Stimulated activated naive CD8-positive, alpha-beta T cell treated with anti-CD3 and anti-CD28 coated beads, Interleukin-15, Interleukin-2, amounts not matched to agents 100 ng/mL and 50 ng/mL, for 24 hours (primary cell): ENCODE data around the gene RAE1.

Experiments
- H3K27ac Mint-ChIP-seq: one replicate; pipeline ENCODE4 v1.8.0; 2021; ENCODE audit warnings: mild to moderate bottlenecking, mixed read lengths
- H3K27me3 Mint-ChIP-seq: one replicate; pipeline ENCODE4 v1.8.0; 2021; ENCODE audit warnings: mixed read lengths
- H3K36me3 Mint-ChIP-seq: one replicate; pipeline ENCODE4 v1.8.0; 2021; ENCODE audit warnings: low read depth, mixed read lengths
- H3K4me1 Mint-ChIP-seq: one replicate; pipeline ENCODE4 v1.8.0; 2021; ENCODE audit warnings: low read depth, mixed read lengths
- H3K4me3 Mint-ChIP-seq: one replicate; pipeline ENCODE4 v1.8.0; 2021; ENCODE audit warnings: mild to moderate bottlenecking, mixed read lengths
- H3K9me3 Mint-ChIP-seq: one replicate; pipeline ENCODE4 v1.8.0; 2021; ENCODE audit warnings: mixed read lengths

The RAE1 gene

GRCh38 chr20:57319584-57319983, 31.5 kb upstream of the RAE1 start:
- no peaks in the 10 kb centered on the region for H3K36me3 Mint-ChIP-seq
- H3K27ac Mint-ChIP-seq, result no peak overlapping the region
- no peak overlapping the region for H3K4me3 Mint-ChIP-seq
- no peaks in the 10 kb centered on the region for H3K4me1 Mint-ChIP-seq
- H3K27me3 Mint-ChIP-seq, result peaks cover 37% of the 10 kb centered on the region
- H3K9me3 Mint-ChIP-seq, result no peaks in the 10 kb centered on the region

GRCh38 chr20:57320358-57320757, 30.7 kb upstream of the RAE1 start:
- H3K27me3 Mint-ChIP-seq, result peaks cover 44% of the 10 kb centered on the region
- no peaks in the 10 kb centered on the region for H3K9me3 Mint-ChIP-seq
- no peaks in the 10 kb centered on the region for H3K36me3 Mint-ChIP-seq
- H3K27ac Mint-ChIP-seq, result no peak overlapping the region
- H3K4me3 Mint-ChIP-seq, result no peak overlapping the region
- no peaks in the 10 kb centered on the region for H3K4me1 Mint-ChIP-seq

- H3K27me3 Mint-ChIP-seq, result peaks cover 46% of the 10 kb centered on the region
Observed at GRCh38 chr20:57321142-57321541, 29.9 kb upstream of the RAE1 start.

DNA sequence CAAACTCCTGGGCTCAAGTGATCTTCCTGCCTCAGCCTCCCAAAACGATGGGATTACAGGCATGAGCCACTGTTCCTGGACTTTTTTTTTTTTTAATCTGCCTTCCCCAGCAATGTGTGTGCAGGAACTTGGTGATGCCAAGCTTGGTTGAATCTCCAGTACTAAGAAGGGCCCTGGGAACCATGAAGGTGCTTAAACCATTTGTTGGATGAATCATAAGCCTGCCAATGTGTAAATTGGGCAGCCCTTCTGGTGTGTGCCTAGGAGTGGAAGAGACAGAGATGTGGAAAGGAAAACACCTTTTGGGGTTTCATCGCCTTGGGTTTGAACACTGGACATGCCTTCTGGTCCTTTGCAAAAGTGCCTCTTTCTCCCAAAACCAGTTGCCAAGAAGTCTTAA, 28.6 kb upstream of the RAE1 start:
- peaks cover 55% of the 10 kb centered on the region for H3K27me3 Mint-ChIP-seq
- no peak overlapping the region for H3K4me3 Mint-ChIP-seq
- H3K9me3 Mint-ChIP-seq, result no peaks in the 10 kb centered on the region
- H3K4me1 Mint-ChIP-seq, result no peaks in the 10 kb centered on the region
- no peak overlapping the region for H3K27ac Mint-ChIP-seq
- no peaks in the 10 kb centered on the region for H3K36me3 Mint-ChIP-seq

More at GRCh38 chr20:57321142-57321541, 29.9 kb upstream of the RAE1 start:
- H3K9me3 Mint-ChIP-seq, result no peaks in the 10 kb centered on the region
- H3K36me3 Mint-ChIP-seq, result no peaks in the 10 kb centered on the region
- no peak overlapping the region for H3K27ac Mint-ChIP-seq
- no peak overlapping the region for H3K4me3 Mint-ChIP-seq
- no peaks in the 10 kb centered on the region for H3K4me1 Mint-ChIP-seq

DNA sequence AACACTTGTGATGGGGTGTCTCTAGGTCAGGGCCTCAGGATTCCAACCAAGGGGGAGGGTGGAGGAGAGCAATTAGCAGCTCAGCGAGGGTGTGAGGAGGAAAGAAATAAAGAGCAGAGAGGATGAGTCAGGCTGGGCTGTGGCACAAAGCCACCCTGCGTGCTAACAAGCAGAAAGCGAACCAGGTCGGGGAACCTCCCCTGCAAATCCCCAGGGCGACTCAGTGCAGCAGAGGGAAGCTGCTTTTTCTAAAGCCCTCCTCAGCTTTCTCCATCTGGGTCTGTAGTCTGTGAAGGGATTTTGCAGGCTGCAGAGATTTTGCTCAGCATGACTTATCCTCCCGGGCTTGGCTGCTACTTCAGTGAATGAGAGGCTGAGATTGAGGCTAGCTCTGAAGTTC, 28.0 kb upstream of the RAE1 start:
- Mint-ChIP-seq H3K36me3 (no peaks in the 10 kb centered on the region), H3K9me3 (no peaks in the 10 kb centered on the region), H3K27ac (no peak overlapping the region), H3K4me3 (no peak overlapping the region), H3K4me1 (no peaks in the 10 kb centered on the region), H3K27me3 (peaks cover 59% of the 10 kb centered on the region)

DNA sequence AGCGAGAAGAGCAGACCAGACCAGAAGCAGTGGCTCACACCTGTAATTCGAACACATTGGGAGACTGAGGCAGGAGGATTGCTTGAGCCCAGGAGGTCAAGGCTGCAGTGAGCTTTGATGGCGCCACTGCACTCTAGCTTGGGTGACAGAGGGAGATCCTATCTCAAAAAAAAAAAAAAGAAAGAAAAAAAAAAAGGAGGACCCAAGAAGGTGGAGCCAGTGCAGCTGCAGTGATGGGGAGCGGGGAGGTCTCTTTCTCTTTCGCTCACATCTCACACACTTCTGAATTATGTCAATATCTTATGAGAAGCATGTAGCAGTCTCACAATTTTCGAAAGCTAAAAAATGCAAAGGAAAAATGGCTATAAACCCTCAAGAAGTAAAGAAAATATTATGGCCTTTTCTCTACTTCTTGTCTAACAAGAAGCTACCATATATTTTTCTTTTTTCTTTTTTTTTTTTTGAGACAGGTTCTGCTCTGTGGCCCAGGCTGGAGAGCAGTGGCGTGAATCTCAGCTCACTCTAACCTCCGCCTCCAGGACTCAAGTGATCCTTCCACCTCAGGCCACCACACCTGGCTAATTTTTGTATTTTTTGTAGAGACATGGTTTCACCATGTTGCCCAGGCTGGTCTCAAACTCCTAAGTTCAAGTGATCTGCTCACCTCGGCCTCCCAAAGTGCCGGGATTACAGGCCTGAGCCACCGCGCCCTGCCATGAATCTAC, 25.3 kb upstream of the RAE1 start:
- peaks cover 63% of the 10 kb centered on the region for H3K27me3 Mint-ChIP-seq
- no peak overlapping the region for H3K4me3 Mint-ChIP-seq
- H3K27ac Mint-ChIP-seq, result no peak overlapping the region
- H3K36me3 Mint-ChIP-seq, result no peaks in the 10 kb centered on the region
- no peaks in the 10 kb centered on the region for H3K4me1 Mint-ChIP-seq
- no peaks in the 10 kb centered on the region for H3K9me3 Mint-ChIP-seq

DNA sequence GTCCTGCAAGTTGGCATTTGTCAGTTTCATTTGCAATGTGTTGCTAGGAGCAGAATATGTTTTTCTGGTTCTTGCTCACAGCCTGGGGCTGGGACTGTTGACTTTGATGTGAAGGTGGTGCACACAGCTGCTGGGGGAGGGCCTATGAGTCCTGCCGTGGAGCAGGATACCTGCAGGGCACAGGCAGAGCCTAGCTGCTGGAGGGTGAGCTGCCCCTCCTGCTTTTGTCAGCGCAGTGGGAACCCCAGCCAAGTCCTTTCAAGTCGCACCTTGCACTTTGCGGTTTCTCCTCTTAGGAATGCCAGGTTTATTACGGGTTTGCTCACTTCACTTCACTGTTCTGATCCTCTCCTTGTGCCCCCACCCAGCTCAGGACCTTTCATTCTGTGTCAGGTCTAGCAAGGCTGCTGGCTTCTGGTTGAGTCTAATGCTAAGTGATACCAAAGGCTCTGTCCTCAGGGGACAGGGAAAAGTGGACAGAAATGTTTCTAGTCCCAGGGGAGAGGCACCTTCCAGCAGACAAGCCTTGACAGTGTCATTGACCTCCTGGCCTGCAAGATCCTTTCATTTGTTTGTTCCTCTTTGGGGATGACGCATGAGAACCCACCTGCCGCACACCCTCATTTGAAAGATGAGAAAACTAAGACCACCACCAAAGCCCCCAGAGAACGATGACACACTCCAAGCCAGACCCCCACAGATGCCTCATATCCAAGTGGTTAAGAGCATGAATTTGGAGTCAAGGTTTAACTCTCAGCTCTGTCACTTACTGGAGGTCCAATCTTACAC, 24.2 kb upstream of the RAE1 start:
- Mint-ChIP-seq H3K27me3 (peaks cover 65% of the 10 kb centered on the region), H3K4me1 (no peaks in the 10 kb centered on the region), H3K9me3 (no peaks in the 10 kb centered on the region), H3K27ac (no peak overlapping the region), H3K4me3 (no peak overlapping the region), H3K36me3 (no peaks in the 10 kb centered on the region)

- Mint-ChIP-seq H3K27ac (no peak overlapping the region), H3K27me3 (peaks cover 64% of the 10 kb centered on the region), H3K36me3 (no peaks in the 10 kb centered on the region), H3K4me3 (no peak overlapping the region), H3K4me1 (no peaks in the 10 kb centered on the region), H3K9me3 (no peaks in the 10 kb centered on the region)
Observed at GRCh38 chr20:57327820-57328219, 23.2 kb upstream of the RAE1 start.

- H3K9me3 Mint-ChIP-seq, result no peaks in the 10 kb centered on the region
- H3K4me1 Mint-ChIP-seq, result no peaks in the 10 kb centered on the region
- H3K4me3 Mint-ChIP-seq, result no peak within 1 kb of the TSS
- H3K36me3 Mint-ChIP-seq, result no peaks in the 10 kb centered on the region
- H3K27ac Mint-ChIP-seq, result no peak within 1 kb of the TSS
- peaks cover 59% of the 10 kb centered on the region for H3K27me3 Mint-ChIP-seq
Observed at GRCh38 chr20:57329608-57330221, 21.3 kb upstream of the RAE1 start, which contains the start of gene SPO11. SPO11 (plus strand) TSS chr20:57329803; CDS start chr20:57329868, 65 bp downstream.

- Mint-ChIP-seq H3K36me3 (no peaks in the 10 kb centered on the region), H3K4me1 (no peaks in the 10 kb centered on the region), H3K9me3 (no peaks in the 10 kb centered on the region), H3K4me3 (no peak overlapping the region), H3K27ac (no peak overlapping the region), H3K27me3 (peaks cover 56% of the 10 kb centered on the region)
Observed at GRCh38 chr20:57330998-57331397, 20.1 kb upstream of the RAE1 start.

GRCh38 chr20:57332105-57333089, 18.7 kb upstream of the RAE1 start:
- no peaks in the 10 kb centered on the region for H3K36me3 Mint-ChIP-seq
- peaks cover 55% of the 10 kb centered on the region for H3K27me3 Mint-ChIP-seq
- H3K4me3 Mint-ChIP-seq, result no peak overlapping the region
- no peaks in the 10 kb centered on the region for H3K4me1 Mint-ChIP-seq
- no peaks in the 10 kb centered on the region for H3K9me3 Mint-ChIP-seq
- no peak overlapping the region for H3K27ac Mint-ChIP-seq

DNA sequence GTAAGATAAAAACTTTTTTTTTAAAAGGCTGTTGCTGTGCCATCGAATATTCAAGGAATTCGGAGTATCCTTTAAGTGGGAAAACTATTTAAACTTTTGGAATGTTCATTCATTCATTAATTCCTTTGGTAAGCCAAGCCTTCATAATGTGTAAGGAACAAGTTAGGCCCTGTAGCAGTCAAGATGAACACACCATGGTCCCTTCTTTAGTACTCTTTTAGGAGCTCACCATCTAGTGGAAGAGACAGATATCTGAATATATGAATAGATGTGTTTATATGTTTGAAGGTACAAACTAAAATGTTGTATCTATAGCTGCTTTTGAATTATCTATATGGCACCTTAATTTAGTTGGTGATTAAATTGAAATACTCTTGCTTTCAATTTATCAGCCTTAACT, 15.7 kb upstream of the RAE1 start:
- H3K36me3 Mint-ChIP-seq, result no peaks in the 10 kb centered on the region
- peaks cover 48% of the 10 kb centered on the region for H3K27me3 Mint-ChIP-seq
- no peak overlapping the region for H3K27ac Mint-ChIP-seq
- H3K4me3 Mint-ChIP-seq, result no peak overlapping the region
- H3K4me1 Mint-ChIP-seq, result no peaks in the 10 kb centered on the region
- no peaks in the 10 kb centered on the region for H3K9me3 Mint-ChIP-seq

DNA sequence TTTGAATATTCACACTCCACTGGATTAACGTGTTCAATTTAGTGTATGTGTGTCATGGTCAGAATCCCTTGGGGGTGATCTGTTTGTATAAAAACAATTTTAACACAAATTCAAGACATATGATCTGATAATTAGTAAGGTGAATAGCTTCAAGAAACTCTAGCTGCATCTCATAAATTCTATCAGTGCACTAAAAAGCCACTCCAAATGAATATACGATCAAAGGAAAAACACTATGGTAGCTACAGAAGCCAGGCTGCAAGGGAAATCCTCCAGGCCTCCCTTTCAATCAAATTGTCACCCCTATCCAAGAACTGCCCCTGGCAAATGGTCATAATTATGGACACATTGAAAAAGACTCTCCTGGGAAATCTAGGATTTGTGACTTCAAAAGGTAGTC, 9.4 kb upstream of the RAE1 start:
- H3K9me3 Mint-ChIP-seq, result no peaks in the 10 kb centered on the region
- H3K27me3 Mint-ChIP-seq, result peaks cover 19% of the 10 kb centered on the region
- H3K36me3 Mint-ChIP-seq, result no peaks in the 10 kb centered on the region
- H3K4me3 Mint-ChIP-seq, result no peak overlapping the region
- H3K27ac Mint-ChIP-seq, result no peak overlapping the region
- no peaks in the 10 kb centered on the region for H3K4me1 Mint-ChIP-seq

GRCh38 chr20:57342829-57343228, 8.2 kb upstream of the RAE1 start:
- Mint-ChIP-seq H3K9me3 (no peaks in the 10 kb centered on the region), H3K36me3 (no peaks in the 10 kb centered on the region), H3K4me3 (no peak overlapping the region), H3K27ac (no peak overlapping the region), H3K27me3 (peaks cover 19% of the 10 kb centered on the region), H3K4me1 (no peaks in the 10 kb centered on the region)
